Natural killer cell (primary cell): ENCODE data around the gene IRS4. TPM values are rescaled to one million over a fixed set of nuclear protein-coding genes. Genes with fewer than 3 reads are reported as not detected.

Experiments
- ATAC-seq, 3 donors: fragments of 150-1000 bp in 2 of 3; fragments of 200-7000 bp in 1 of 3; cut with Tn5 transposase; 1 replicate in 1 of 3; 2 replicates in 2 of 3; pipeline ENCODE4 v1.10.0; 2021; ENCODE audit warnings: mild to moderate bottlenecking in 2 of 3, moderate library complexity in 2 of 3
- DNase-seq, 2 donors: peaks; one replicate each; pipeline versions ENCODE4 v3.0.0 to v3.0.0-alpha.2; 2013 to 2021; ENCODE audit warnings: mixed read lengths in 1 of 2
- H3K27ac ChIP-seq: one replicate; pipeline ENCODE4 v1.5.1; 2013; ENCODE audit warnings: mild to moderate bottlenecking, low read length
- H3K27me3 ChIP-seq: one replicate; pipeline ENCODE4 v1.6.1; 2013; ENCODE audit warnings: low read length; ENCODE audit not compliant: control insufficient read depth, insufficient read depth
- H3K36me3 ChIP-seq: one replicate; pipeline ENCODE4 v1.6.1; 2013; ENCODE audit warnings: low read length; ENCODE audit not compliant: control insufficient read depth, insufficient read depth
- H3K4me1 ChIP-seq: one replicate; pipeline ENCODE4 v1.6.1; 2013; ENCODE audit warnings: low read length; ENCODE audit not compliant: control insufficient read depth, insufficient read depth
- H3K4me3 ChIP-seq: one replicate; pipeline ENCODE4 v1.5.1; 2013; ENCODE audit warnings: low read length
- H3K9me3 ChIP-seq: one replicate; pipeline ENCODE4 v1.6.1; 2013; ENCODE audit warnings: low read length; ENCODE audit not compliant: control insufficient read depth, insufficient read depth
- H3K27ac Mint-ChIP-seq, 2 donors: one replicate each; pipeline ENCODE4 v1.8.0; 2022; ENCODE audit warnings: mild to moderate bottlenecking in 2 of 2, mixed read lengths in 2 of 2, moderate library complexity in 1 of 2
- H3K27me3 Mint-ChIP-seq, 2 donors: one replicate each; pipeline ENCODE4 v1.8.0; 2022; ENCODE audit warnings: low read depth in 2 of 2, mixed read lengths in 2 of 2
- H3K36me3 Mint-ChIP-seq: one replicate; pipeline ENCODE4 v1.8.0; 2022; ENCODE audit warnings: mixed read lengths
- H3K4me1 Mint-ChIP-seq, 2 donors: one replicate each; pipeline ENCODE4 v1.8.0; 2022; ENCODE audit warnings: mixed read lengths in 2 of 2
- H3K4me3 Mint-ChIP-seq: one replicate; pipeline ENCODE4 v1.8.0; 2022; ENCODE audit warnings: mild to moderate bottlenecking, moderate library complexity, mixed read lengths
- H3K9me3 Mint-ChIP-seq, 2 donors: one replicate each; pipeline ENCODE4 v1.8.0; 2022; ENCODE audit warnings: mixed read lengths in 2 of 2
- WGBS: methylation state at CpG from one replicate; pipeline ENCODE4 v1.1.7; 2013; ENCODE audit warnings: missing lambda C conversion rate; ENCODE audit not compliant: insufficient coverage; 5-methylcytosine and 5-hydroxymethylcytosine counted together
- intact Hi-C: fragments of 100-400 bp; cut with micrococcal nuclease; formaldehyde crosslinking; loops from one replicate; pipeline ENCODE4 v1.14.2; 2022
- total RNA-seq, 4 donors: library from RNA; stranded (reverse); fragments of 120-200 nt in 1 of 4; gene quantifications; one replicate each; pipeline versions ENCODE4 v1.2.3 to v1.2.4, GENCODE V29; 2013 to 2022
- TF ChIP-seq, protein P1 (sequence below): fragments of 200-600 bp; IDR thresholded peaks from one replicate; pipeline ENCODE4 v1.8.0; 2022; ENCODE audit warnings: antibody characterized with exemption

Gene IRS4
- total RNA-seq, 3 donors from 2014 or later (not counting 1 experiment from before 2014, with no cell fraction given), result not detected

DNA sequence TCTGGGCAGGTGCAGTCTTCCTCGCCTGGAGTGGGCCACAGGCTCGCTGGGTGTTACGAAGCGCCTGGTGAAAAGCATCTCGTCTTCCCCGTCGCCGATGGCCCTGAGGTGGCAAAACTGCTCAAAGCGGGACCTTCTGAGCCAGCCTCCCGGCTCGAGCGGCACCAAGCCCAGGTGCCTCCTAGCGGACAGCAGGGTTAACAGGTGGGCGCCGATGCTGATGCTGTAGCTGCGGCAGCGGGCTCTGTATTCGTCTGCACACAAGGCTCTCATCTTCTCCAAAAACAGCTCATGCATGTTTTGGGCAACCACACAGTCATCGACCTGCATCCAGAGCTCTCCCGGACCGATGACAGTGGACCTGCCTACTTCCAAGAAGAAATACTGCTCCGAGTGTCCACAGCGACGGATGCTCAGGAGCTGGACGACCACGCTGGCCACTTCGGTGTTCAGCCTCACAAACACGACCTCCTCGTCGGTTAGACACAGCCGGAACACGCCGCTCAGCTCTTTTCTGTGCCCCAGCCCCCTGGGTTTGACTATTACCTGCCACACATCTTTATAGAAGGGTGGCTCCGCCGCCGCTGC is 1.2 kb downstream of the IRS4 start:
- WGBS, result 11% methylated on average over 36 of the region's 36 CpGs

DNA sequence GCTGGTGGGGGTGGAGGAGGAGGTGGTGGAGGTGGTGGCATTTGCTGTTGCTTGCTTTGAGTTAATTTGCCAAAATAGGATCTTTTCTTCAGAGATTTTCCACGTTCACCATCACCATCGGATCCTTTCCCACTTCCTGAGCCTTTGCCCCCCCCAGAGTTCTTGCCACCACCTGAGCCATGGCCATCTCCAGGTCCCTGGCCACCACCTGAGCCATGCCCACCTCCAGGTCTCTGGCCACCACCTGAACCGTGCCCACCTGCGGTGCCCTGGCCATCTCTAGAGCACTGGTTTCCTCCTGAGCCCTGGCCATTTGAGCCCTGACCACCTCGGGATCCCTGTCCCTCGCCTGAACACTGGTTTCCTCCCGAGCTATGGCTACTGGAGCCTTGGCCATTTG is 1.9 kb downstream of the IRS4 start:
- Mint-ChIP-seq H3K27ac (no peak overlapping the region), H3K4me1 (no peaks in the 10 kb centered on the region), H3K4me3 (no peak overlapping the region), H3K36me3 (no peaks in the 10 kb centered on the region), H3K27me3 (peaks cover 3 to 49% of the 10 kb centered on the region in 2 donors), H3K9me3 (peaks cover 0 to 3% of the 10 kb centered on the region in 2 donors)
- Histone ChIP-seq H3K27me3 (peaks cover 8% of the 10 kb centered on the region), H3K4me1 (no peaks in the 10 kb centered on the region), H3K36me3 (no peaks in the 10 kb centered on the region), H3K27ac (no peak overlapping the region), H3K9me3 (no peaks in the 10 kb centered on the region), H3K4me3 (no peak overlapping the region)
- TF ChIP-seq, protein P1, sequence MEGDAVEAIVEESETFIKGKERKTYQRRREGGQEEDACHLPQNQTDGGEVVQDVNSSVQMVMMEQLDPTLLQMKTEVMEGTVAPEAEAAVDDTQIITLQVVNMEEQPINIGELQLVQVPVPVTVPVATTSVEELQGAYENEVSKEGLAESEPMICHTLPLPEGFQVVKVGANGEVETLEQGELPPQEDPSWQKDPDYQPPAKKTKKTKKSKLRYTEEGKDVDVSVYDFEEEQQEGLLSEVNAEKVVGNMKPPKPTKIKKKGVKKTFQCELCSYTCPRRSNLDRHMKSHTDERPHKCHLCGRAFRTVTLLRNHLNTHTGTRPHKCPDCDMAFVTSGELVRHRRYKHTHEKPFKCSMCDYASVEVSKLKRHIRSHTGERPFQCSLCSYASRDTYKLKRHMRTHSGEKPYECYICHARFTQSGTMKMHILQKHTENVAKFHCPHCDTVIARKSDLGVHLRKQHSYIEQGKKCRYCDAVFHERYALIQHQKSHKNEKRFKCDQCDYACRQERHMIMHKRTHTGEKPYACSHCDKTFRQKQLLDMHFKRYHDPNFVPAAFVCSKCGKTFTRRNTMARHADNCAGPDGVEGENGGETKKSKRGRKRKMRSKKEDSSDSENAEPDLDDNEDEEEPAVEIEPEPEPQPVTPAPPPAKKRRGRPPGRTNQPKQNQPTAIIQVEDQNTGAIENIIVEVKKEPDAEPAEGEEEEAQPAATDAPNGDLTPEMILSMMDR, result no peak
- 59% methylated on average over 7 of the region's 7 CpGs for WGBS
- intact Hi-C loops, result no loop called here
- DNase-seq, result no peak
- no peak for ATAC-seq

More for the DNA sequence above, 1.2 kb downstream of the IRS4 start:
- ATAC-seq (no peak), DNase-seq (no peak)
- Histone ChIP-seq H3K36me3 (no peaks in the 10 kb centered on the region), H3K27me3 (peaks cover 8% of the 10 kb centered on the region), H3K4me1 (no peaks in the 10 kb centered on the region), H3K27ac (no peak overlapping the region), H3K9me3 (no peaks in the 10 kb centered on the region), H3K4me3 (no peak overlapping the region)
- Mint-ChIP-seq H3K27me3 (peaks cover 3 to 47% of the 10 kb centered on the region in 2 donors), H3K4me3 (no peak overlapping the region), H3K36me3 (no peaks in the 10 kb centered on the region), H3K27ac (no peak overlapping the region), H3K4me1 (no peaks in the 10 kb centered on the region), H3K9me3 (peaks cover 0 to 3% of the 10 kb centered on the region in 2 donors)
- TF ChIP-seq, protein P1, result no peak
- intact Hi-C loops, result no loop called here

DNA sequence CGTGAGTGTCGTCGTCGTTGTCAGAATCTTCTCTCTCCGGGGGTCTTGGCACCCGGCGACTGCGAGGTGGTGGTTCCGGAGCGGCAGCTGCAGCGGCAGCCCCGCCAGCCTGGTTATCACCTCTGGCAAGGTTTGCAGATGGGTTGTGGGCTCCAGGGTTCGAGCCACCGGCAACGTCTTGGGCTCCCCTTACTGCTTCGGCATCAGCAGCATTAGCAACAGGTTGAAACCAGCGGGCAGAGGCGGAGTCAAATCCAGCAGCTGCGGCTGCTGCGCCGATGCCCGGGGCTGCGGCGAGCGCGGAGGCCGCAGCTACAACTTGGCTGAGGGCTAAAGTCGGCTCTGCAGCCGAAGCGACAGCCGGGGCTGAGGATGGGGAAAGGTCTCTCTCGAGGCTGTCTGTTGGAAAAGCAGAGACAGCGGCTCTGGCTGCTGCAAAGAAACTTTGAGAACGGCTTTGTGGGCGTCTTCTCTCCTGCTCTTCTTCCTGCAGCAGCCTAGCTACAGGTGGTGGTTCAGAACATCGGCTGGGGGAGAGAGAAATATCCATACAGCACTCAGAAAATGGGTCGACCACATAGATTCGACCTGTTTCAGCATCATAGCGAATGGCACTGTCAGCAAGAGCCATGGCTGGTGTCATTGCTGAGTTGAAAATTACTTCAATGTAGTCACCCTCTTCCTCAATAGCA is 3.6 kb downstream of the IRS4 start:
- intact Hi-C loops, result no loop called here
- H3K36me3 Mint-ChIP-seq, result no peaks in the 10 kb centered on the region
- H3K36me3 ChIP-seq, result no peaks in the 10 kb centered on the region
- no peaks in the 10 kb centered on the region for H3K4me1 ChIP-seq
- DNase-seq (no peak), ATAC-seq (no peak)
- H3K27me3 Mint-ChIP-seq, result peaks cover 3 to 43% of the 10 kb centered on the region in 2 donors
- H3K9me3 Mint-ChIP-seq, result peaks cover 0 to 3% of the 10 kb centered on the region in 2 donors
- WGBS, result 6% methylated on average over 37 of the region's 39 CpGs
- TF ChIP-seq, protein P1, result no peak
- no peak overlapping the region for H3K27ac ChIP-seq
- no peak overlapping the region for H3K4me3 ChIP-seq
- no peak overlapping the region for H3K4me3 Mint-ChIP-seq
- H3K4me1 Mint-ChIP-seq, result no peaks in the 10 kb centered on the region
- H3K9me3 ChIP-seq, result no peaks in the 10 kb centered on the region
- H3K27ac Mint-ChIP-seq, result no peak overlapping the region
- peaks cover 8% of the 10 kb centered on the region for H3K27me3 ChIP-seq
